Activated CD8-positive, alpha-beta T cell treated with anti-CD3 and anti-CD28 coated beads for 36 hours (primary cell): ENCODE results near the gene KIF26A. TPM values are rescaled to one million over a fixed set of nuclear protein-coding genes. Genes with fewer than 3 reads are reported as not detected.

Experiments
- ATAC-seq: fragments of 200-7000 bp; cut with Tn5 transposase; one replicate; pipeline ENCODE4 v1.10.0; 2021; ENCODE audit warnings: mild to moderate bottlenecking, moderate library complexity
- CTCF ChIA-PET: fragments of 350-600 bp; sonication (Branson Sonifier 250); formaldehyde crosslinking; loops from one replicate; lab custom pipeline; 2021; ENCODE audit warnings: antibody characterized with exemption; lab: Charles Lee
- POLR2A ChIA-PET: fragments of 350-600 bp; sonication (Branson Sonifier 250); formaldehyde crosslinking; loops from one replicate; lab custom pipeline; 2021; ENCODE audit warnings: antibody characterized with exemption; lab: Charles Lee
- DNase-seq: peaks from one replicate; pipeline ENCODE4 v3.0.0-alpha.2; 2020
- H3K27ac Mint-ChIP-seq: one replicate; pipeline ENCODE4 v1.8.0; 2021; ENCODE audit warnings: mild to moderate bottlenecking, mixed read lengths
- H3K27me3 Mint-ChIP-seq: one replicate; pipeline ENCODE4 v1.8.0; 2021; ENCODE audit warnings: mixed read lengths
- H3K36me3 Mint-ChIP-seq: one replicate; pipeline ENCODE4 v1.8.0; 2021; ENCODE audit warnings: low read depth, mixed read lengths
- H3K4me1 Mint-ChIP-seq: one replicate; pipeline ENCODE4 v1.8.0; 2021; ENCODE audit warnings: low read depth, mixed read lengths
- H3K4me3 Mint-ChIP-seq: one replicate; pipeline ENCODE4 v1.8.0; 2021; ENCODE audit warnings: mild to moderate bottlenecking, moderate library complexity, mixed read lengths
- H3K9me3 Mint-ChIP-seq: one replicate; pipeline ENCODE4 v1.8.0; 2021; ENCODE audit warnings: mixed read lengths
- intact Hi-C: fragments of 100-400 bp; cut with micrococcal nuclease; formaldehyde crosslinking; loops from one replicate; pipeline ENCODE4 v1.10.0; 2022
- total RNA-seq, 2 experiments: library from RNA; stranded (reverse); gene quantifications; one replicate each; pipeline ENCODE4 v1.2.3, GENCODE V29; 2021
- TF ChIP-seq, protein P1 (sequence below): fragments of 200-600 bp; IDR thresholded peaks from one replicate; pipeline ENCODE4 v1.8.0; 2022; ENCODE audit warnings: antibody characterized with exemption, mild to moderate bottlenecking

KIF26A gene
- total RNA-seq, 2 experiments from 2014 or later, result 0.59 to 0.65 TPM

DNA sequence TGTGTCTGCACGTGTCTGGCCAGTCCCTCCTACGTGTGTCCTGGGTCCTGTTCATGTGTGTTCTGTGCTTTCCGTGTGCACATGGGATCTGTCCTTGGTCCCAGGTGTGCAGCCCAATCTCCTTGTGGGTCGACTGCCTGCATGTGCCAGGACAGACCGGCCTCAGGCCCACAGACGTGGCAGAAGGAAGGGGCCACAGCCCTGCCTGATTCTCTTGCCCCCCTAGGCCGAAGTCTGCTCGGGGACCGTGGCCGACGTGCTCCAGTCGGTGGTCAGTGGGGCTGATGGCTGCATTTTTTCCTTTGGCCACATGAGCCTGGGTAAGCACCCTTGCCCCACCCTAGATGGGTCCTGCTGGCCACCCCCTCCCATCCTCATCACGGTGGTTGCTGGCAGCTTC lies 34.0 kb downstream of the KIF26A start:
- Mint-ChIP-seq H3K9me3 (no peaks in the 10 kb centered on the region), H3K27ac (no peak overlapping the region), H3K36me3 (no peaks in the 10 kb centered on the region), H3K27me3 (no peaks in the 10 kb centered on the region), H3K4me1 (no peaks in the 10 kb centered on the region), H3K4me3 (no peak overlapping the region)
- intact Hi-C loops, result no loop called here
- TF ChIP-seq, protein P1, sequence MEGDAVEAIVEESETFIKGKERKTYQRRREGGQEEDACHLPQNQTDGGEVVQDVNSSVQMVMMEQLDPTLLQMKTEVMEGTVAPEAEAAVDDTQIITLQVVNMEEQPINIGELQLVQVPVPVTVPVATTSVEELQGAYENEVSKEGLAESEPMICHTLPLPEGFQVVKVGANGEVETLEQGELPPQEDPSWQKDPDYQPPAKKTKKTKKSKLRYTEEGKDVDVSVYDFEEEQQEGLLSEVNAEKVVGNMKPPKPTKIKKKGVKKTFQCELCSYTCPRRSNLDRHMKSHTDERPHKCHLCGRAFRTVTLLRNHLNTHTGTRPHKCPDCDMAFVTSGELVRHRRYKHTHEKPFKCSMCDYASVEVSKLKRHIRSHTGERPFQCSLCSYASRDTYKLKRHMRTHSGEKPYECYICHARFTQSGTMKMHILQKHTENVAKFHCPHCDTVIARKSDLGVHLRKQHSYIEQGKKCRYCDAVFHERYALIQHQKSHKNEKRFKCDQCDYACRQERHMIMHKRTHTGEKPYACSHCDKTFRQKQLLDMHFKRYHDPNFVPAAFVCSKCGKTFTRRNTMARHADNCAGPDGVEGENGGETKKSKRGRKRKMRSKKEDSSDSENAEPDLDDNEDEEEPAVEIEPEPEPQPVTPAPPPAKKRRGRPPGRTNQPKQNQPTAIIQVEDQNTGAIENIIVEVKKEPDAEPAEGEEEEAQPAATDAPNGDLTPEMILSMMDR, result no peak
- ChIA-PET CTCF (no interaction called here), POLR2A (no interaction called here)
- DNase-seq (no peak), ATAC-seq (no peak)

DNA sequence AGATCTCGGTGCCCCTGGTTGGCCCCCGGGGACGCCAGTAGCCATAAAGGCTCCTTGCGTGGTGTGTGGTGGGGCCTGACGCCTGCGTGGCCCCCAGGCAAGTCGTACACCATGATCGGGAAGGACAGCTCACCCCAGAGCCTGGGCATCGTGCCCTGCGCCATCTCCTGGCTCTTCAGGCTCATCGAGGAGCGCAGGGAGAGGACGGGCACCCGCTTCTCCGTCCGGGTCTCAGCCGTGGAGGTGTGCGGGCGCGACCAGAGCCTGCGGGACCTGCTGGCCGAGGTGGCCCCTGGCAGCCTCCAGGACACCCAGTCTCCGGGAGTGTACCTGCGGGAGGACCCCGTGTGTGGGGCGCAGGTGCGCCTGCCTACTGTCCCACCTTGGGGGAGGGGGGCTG lies 34.5 kb downstream of the KIF26A start:
- POLR2A ChIA-PET, result no interaction called here
- Mint-ChIP-seq H3K27ac (no peak overlapping the region), H3K4me3 (no peak overlapping the region), H3K36me3 (no peaks in the 10 kb centered on the region), H3K9me3 (no peaks in the 10 kb centered on the region), H3K4me1 (no peaks in the 10 kb centered on the region), H3K27me3 (no peaks in the 10 kb centered on the region)
- TF ChIP-seq, protein P1, result no peak
- intact Hi-C loops, result no loop called here
- DNase-seq, result no peak
- no peak for ATAC-seq
- CTCF ChIA-PET, result no interaction called here

DNA sequence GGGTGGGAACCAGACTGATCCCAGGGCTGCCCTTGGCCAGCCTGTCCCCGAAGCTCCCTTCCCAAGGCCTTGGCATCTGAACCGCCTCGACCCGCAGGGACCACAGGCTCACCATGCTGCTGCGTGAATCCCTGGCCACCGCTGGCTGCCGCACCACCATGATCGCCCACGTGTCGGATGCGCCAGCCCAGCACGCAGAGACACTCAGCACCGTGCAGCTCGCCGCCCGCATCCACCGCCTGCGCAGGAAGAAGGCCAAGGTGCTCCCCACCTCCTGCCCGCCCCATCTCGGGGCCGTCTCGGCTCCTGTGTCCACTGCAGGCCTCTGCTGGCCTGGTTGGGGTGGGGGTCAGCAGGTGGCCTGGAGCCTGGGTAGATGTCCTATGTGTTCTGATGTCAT lies 35.7 kb downstream of the KIF26A start:
- intact Hi-C loops, result no loop called here
- CTCF ChIA-PET, result no interaction called here
- ATAC-seq (no peak), DNase-seq (no peak)
- no peaks in the 10 kb centered on the region for H3K27me3 Mint-ChIP-seq
- no peak overlapping the region for H3K27ac Mint-ChIP-seq
- TF ChIP-seq, protein P1, result no peak
- no peaks in the 10 kb centered on the region for H3K36me3 Mint-ChIP-seq
- no peaks in the 10 kb centered on the region for H3K9me3 Mint-ChIP-seq
- POLR2A ChIA-PET, result no interaction called here
- H3K4me3 Mint-ChIP-seq, result no peak overlapping the region
- no peaks in the 10 kb centered on the region for H3K4me1 Mint-ChIP-seq

DNA sequence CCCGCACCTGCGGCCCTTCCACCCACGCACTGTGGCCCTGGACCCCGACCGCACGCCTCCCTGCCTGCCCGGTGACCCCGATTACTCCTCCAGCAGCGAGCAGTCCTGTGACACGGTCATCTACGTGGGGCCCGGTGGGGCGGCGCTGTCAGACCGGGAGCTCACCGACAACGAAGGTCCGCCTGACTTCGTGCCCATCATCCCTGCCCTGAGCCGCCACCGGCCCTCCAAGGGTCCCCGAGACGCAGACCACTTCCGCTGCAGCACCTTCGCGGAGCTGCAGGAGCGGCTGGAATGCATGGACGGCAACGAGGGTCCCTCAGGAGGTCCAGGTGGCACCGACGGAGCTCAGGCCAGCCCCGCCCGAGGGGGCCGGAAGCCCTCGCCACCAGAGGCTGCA lies 36.7 kb downstream of the KIF26A start:
- ChIA-PET POLR2A (no interaction called here), CTCF (no interaction called here)
- Mint-ChIP-seq H3K27ac (no peak overlapping the region), H3K27me3 (no peaks in the 10 kb centered on the region), H3K36me3 (no peaks in the 10 kb centered on the region), H3K9me3 (no peaks in the 10 kb centered on the region), H3K4me3 (no peak overlapping the region), H3K4me1 (no peaks in the 10 kb centered on the region)
- ATAC-seq, result no peak
- TF ChIP-seq, protein P1, result no peak
- DNase-seq, result no peak
- intact Hi-C loops, result no loop called here

DNA sequence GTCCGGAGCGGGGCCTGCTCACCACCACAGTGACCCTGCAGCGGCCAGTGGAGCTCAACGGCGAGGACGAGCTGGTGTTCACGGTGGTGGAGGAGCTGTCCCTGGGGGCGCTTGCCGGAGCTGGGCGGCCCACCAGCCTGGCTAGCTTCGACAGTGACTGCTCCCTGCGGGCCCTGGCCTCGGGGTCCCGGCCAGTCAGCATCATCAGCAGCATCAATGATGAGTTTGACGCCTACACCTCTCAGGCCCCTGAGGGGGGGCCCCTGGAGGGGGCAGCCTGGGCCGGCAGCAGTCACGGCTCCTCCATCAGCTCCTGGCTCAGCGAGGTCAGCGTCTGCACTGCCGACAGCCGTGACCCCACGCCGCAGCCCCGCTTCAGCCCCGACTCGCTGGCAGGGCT lies 37.4 kb downstream of the KIF26A start:
- H3K4me3 Mint-ChIP-seq, result no peak overlapping the region
- ATAC-seq (no peak), DNase-seq (no peak)
- no peak overlapping the region for H3K27ac Mint-ChIP-seq
- intact Hi-C loops, result no loop called here
- POLR2A ChIA-PET, result no interaction called here
- CTCF ChIA-PET, result no interaction called here
- TF ChIP-seq, protein P1, result no peak
- H3K4me1 Mint-ChIP-seq, result no peaks in the 10 kb centered on the region
- H3K36me3 Mint-ChIP-seq, result no peaks in the 10 kb centered on the region
- no peaks in the 10 kb centered on the region for H3K9me3 Mint-ChIP-seq
- H3K27me3 Mint-ChIP-seq, result no peaks in the 10 kb centered on the region
